Transverse colon (tissue), 4 donors: Measurements from ENCODE around the gene SLC8A3.

Experiments
- CTCF ChIP-seq, 5 experiments: fragments of 200-600 bp in 3 of 5; fragments of 450-650 bp in 2 of 5; sonication (generic) in 3 of 5; IDR thresholded peaks; 1 replicate in 2 of 5; 2 replicates in 3 of 5; pipeline ENCODE4 v1.5.1; 2016 to 2017; ENCODE audit warnings: antibody characterized with exemption in 5 of 5, inconsistent platforms in 3 of 5, mild to moderate bottlenecking in 2 of 5, moderate library complexity in 1 of 5
- EP300 ChIP-seq: sonication (generic); formaldehyde crosslinking; IDR thresholded peaks from one replicate; pipeline ENCODE4 v1.6.1; 2017; ENCODE audit warnings: antibody characterized with exemption, low read depth
- POLR2A ChIP-seq: fragments of 450-650 bp; IDR thresholded peaks from one replicate; pipeline ENCODE4 v1.6.1; 2016; ENCODE audit warnings: antibody characterized with exemption, mild to moderate bottlenecking, moderate library complexity
- POLR2AphosphoS5 ChIP-seq, 3 donors: sonication (generic); formaldehyde crosslinking; IDR thresholded peaks; one replicate each; pipeline ENCODE4 v1.6.1; 2016; ENCODE audit warnings: antibody characterized with exemption in 3 of 3

- no peak for TF ChIP-seq CTCF (IDR thresholded peaks at IDR 0.05)
- no peak for TF ChIP-seq POLR2AphosphoS5 (IDR thresholded peaks at IDR 0.05)
- no peak for TF ChIP-seq POLR2A
- no peak for TF ChIP-seq EP300
These were observed 156.7 kb downstream of the SLC8A3 start for GRCh38 chr14:70032016-70032415.
